ENCODE results near the gene KIF3C.
"Not testable (repeated sequence)": the region's sequence is repeated elsewhere in the genome, so short reads cannot be mapped to it uniquely, and the experiment has no call there.

KIF3C gene

DNA sequence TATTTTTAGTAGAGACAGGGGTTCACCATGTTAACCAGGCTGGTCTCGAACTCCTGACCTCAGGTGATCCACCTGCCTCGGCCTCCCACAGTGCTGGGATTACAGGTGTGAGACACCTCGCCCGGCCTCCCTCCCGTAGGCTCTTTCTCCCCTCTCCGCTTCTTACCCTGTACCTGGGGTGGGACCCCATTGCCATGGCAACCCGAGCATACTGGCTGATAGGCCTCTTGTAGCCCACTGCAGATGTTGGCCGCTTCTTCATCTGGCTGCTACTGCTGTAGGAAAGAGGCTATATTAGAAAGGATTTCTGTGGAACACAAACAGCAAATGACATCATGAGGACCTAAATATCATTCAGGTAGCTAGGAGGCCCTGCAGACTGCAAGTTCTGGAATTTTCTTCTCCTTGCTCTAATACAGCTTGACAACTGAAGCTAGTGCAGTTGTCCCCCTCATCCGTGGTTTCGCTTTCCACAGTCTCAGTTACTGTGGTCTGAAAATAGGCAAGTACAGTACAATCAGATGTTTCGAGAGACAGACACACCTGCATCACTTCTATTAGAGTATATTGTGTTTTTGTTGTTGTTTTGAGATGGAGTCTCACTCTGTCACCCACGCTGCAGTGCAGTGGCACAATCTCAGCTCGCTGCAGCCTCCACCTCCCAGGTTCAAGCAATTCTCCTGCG is 52.4 kb downstream of the KIF3C start:
- Histone ChIP-seq H3K9me3 (ENCODE audit: control insufficient read depth, low read length) (no peaks in the 10 kb centered on the region), H3K9ac (ENCODE audit: low read length) (no peak overlapping the region), H3K4me3 (ENCODE audit: low read length) (no peak overlapping the region), H3K4me1 (ENCODE audit: control insufficient read depth, insufficient read depth, low read length) (no peaks in the 10 kb centered on the region), H3K36me3 (ENCODE audit: control insufficient read depth, insufficient read depth, low read length, severe bottlenecking) (peaks cover 11% of the 10 kb centered on the region), H3K27me3 (replicated peaks; ENCODE audit: control insufficient read depth, insufficient read depth, low read length) (no peaks in the 10 kb centered on the region)
- no peak for DNase-seq (ENCODE audit: low read depth)

DNA sequence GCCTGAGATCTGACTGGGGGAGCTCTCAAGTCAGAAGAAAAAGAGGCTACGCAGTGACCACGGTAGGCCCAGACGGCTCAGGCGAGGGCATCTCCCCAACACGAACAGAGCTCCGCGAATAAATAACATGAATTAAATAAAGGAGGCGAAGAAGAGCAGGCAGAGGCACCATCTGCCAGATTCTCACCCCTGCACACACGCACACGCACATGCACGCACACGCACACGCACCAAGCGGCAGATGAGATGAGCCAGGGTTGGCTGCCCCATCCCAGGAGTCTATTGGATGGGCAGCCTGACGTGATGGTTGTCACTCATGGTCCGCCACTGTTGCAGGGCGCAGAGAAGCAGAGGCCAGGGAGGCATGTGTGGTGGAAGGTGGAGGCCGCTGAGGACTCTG is 53.6 kb downstream of the KIF3C start:
- no peak for DNase-seq (ENCODE audit: low read depth)
- no peaks in the 10 kb centered on the region for H3K4me1 ChIP-seq (ENCODE audit: control insufficient read depth, insufficient read depth, low read length)
- H3K9me3 ChIP-seq (ENCODE audit: control insufficient read depth, low read length): no peaks in the 10 kb centered on the region
- H3K36me3 ChIP-seq (ENCODE audit: control insufficient read depth, insufficient read depth, low read length, severe bottlenecking): peaks cover 11% of the 10 kb centered on the region
- no peak overlapping the region for H3K4me3 ChIP-seq (ENCODE audit: low read length)
- no peak overlapping the region for H3K9ac ChIP-seq (ENCODE audit: low read length)
- no peaks in the 10 kb centered on the region for H3K27me3 ChIP-seq (replicated peaks; ENCODE audit: control insufficient read depth, insufficient read depth, low read length)

DNA sequence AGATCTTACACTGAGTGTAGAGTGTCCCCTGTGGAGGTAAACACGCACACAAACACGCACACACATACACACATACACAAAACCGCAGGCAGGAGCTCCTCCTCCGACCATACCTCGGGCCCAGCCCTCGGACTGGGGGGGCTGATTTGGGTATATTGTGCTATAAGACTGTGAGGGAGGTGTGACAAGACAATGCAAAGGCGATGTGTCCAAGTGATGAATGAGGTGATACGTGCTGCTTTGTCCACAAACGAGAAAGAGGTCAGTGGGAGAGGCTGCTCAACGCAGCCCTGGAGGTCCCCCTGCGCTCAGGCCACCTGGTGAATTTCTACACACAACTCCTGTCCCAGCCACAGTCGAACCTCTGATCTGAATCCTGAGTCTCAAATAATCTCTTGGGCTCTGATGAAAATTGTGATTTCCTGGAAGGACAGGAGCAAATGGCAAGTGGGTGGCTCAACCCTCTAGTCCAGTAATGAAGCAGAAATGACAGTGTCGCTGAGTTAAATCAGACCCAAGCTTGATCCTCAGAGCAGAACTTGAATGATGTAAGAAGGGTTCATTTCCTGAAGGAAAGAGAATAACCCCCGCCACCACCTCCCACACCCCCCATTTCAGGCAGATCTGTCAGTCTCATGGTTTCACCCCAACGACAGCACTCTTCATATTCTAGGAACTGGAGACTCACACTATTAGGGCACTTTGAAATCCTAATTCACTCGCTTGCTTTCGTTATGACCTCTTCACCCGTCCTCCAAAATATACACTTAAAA is 55.1 kb downstream of the KIF3C start:
- DNase-seq (ENCODE audit: low read depth): no peak
- no peak overlapping the region for H3K4me3 ChIP-seq (ENCODE audit: low read length)
- peaks cover 11% of the 10 kb centered on the region for H3K36me3 ChIP-seq (ENCODE audit: control insufficient read depth, insufficient read depth, low read length, severe bottlenecking)
- H3K4me1 ChIP-seq (ENCODE audit: control insufficient read depth, insufficient read depth, low read length): no peaks in the 10 kb centered on the region
- no peaks in the 10 kb centered on the region for H3K9me3 ChIP-seq (ENCODE audit: control insufficient read depth, low read length)
- H3K27me3 ChIP-seq (replicated peaks; ENCODE audit: control insufficient read depth, insufficient read depth, low read length): no peaks in the 10 kb centered on the region
- no peak overlapping the region for H3K9ac ChIP-seq (ENCODE audit: low read length)

GRCh38 chr2:25922501-25922900 is 59.8 kb downstream of the KIF3C start:
- DNase-seq (ENCODE audit: low read depth): no peak
- no peak overlapping the region for H3K9ac ChIP-seq (ENCODE audit: low read length)
- H3K4me1 ChIP-seq (ENCODE audit: control insufficient read depth, insufficient read depth, low read length): no peaks in the 10 kb centered on the region
- H3K27me3 ChIP-seq (replicated peaks; ENCODE audit: control insufficient read depth, insufficient read depth, low read length): no peaks in the 10 kb centered on the region
- H3K36me3 ChIP-seq (ENCODE audit: control insufficient read depth, insufficient read depth, low read length, severe bottlenecking): no peaks in the 10 kb centered on the region
- no peaks in the 10 kb centered on the region for H3K9me3 ChIP-seq (ENCODE audit: control insufficient read depth, low read length)
- H3K4me3 ChIP-seq (ENCODE audit: low read length): no peak overlapping the region

DNA sequence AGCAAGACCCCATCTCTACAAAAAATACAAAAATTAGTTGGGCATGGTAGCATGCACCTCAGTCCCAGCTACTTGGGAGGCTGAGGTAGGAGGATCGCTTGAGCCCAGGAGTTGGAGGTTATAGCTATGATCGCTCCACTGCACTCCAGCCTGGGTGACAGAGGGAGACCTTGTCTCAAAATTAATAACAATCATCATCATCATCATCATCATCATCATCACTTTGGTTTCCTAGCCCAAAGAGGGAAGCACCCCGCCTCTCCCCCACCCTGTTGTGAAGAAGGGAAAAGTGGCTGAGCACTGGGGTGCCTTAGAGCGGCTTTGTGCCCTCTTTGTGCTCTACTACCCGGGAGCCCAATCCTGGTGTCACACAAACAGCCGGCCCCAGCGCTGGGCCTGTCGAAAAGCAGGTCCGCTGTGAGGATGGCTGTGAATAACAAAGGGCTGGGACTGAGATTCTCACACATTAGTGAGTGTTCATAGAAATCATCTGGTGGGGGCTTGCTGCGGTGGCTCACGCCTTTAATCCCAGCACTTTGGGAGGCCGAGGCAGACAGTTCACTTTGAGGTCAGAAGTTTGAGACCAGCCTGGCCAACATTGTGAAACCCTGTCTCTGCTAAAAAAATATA is 61.4 kb downstream of the KIF3C start:
- Histone ChIP-seq H3K9me3 (ENCODE audit: control insufficient read depth, low read length) (no peaks in the 10 kb centered on the region), H3K4me1 (ENCODE audit: control insufficient read depth, insufficient read depth, low read length) (no peaks in the 10 kb centered on the region), H3K27me3 (replicated peaks; ENCODE audit: control insufficient read depth, insufficient read depth, low read length) (no peaks in the 10 kb centered on the region), H3K9ac (ENCODE audit: low read length) (no peak overlapping the region), H3K4me3 (ENCODE audit: low read length) (no peak overlapping the region), H3K36me3 (ENCODE audit: control insufficient read depth, insufficient read depth, low read length, severe bottlenecking) (no peaks in the 10 kb centered on the region)
- no peak for DNase-seq (ENCODE audit: low read depth)

DNA sequence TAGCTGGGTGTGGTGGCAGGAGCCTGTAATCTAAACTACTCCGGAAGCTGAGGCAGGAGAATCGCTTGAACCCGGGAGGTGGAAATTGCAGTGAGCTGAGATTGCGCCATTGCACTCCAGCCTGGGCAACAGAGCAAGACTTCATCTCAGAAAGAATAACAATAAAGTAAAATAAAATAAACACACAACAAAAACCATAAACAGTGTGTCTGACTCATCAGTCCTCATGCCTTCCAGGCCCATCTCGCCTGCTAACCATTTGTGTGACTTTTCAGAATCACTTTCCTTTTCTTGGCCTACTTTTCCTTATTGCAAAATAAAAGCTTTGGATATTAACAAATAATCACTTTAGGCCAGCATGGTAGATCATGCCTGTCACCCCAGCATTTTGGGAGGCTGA is 62.0 kb downstream of the KIF3C start:
- DNase-seq (ENCODE audit: low read depth): peak; percentile 86
- H3K4me3 ChIP-seq (ENCODE audit: low read length): no peak overlapping the region
- no peaks in the 10 kb centered on the region for H3K4me1 ChIP-seq (ENCODE audit: control insufficient read depth, insufficient read depth, low read length)
- H3K9ac ChIP-seq (ENCODE audit: low read length): no peak overlapping the region
- H3K27me3 ChIP-seq (replicated peaks; ENCODE audit: control insufficient read depth, insufficient read depth, low read length): no peaks in the 10 kb centered on the region
- H3K9me3 ChIP-seq (ENCODE audit: control insufficient read depth, low read length): no peaks in the 10 kb centered on the region
- H3K36me3 ChIP-seq (ENCODE audit: control insufficient read depth, insufficient read depth, low read length, severe bottlenecking): no peaks in the 10 kb centered on the region

DNA sequence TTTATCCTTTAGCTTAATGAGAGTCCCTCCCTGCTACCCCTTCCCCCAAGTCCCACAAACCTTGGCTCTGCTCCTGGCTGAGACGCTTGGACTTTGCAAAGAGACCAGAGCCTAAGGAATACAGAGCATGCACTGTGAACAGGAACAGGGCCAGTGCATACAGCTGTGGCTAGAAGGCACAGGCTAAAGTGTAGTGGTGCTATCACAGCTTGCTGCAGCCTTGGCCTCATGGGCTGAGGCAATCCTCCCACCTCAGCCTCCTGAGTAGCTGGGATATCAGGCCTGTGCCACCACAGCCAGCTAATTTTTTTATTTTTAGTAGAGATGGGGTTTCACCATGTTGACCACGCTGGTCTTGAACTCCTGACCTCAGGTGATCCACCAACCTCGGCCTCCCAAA is 64.5 kb downstream of the KIF3C start:
- Histone ChIP-seq H3K4me3 (ENCODE audit: low read length) (no peak overlapping the region), H3K36me3 (ENCODE audit: control insufficient read depth, insufficient read depth, low read length, severe bottlenecking) (no peaks in the 10 kb centered on the region), H3K27me3 (replicated peaks; ENCODE audit: control insufficient read depth, insufficient read depth, low read length) (no peaks in the 10 kb centered on the region), H3K9ac (ENCODE audit: low read length) (no peak overlapping the region), H3K4me1 (ENCODE audit: control insufficient read depth, insufficient read depth, low read length) (peaks cover 4% of the 10 kb centered on the region), H3K9me3 (ENCODE audit: control insufficient read depth, low read length) (no peaks in the 10 kb centered on the region)
- no peak for DNase-seq (ENCODE audit: low read depth)

GRCh38 chr2:25917411-25917810 is 64.9 kb downstream of the KIF3C start:
- H3K9me3 ChIP-seq (ENCODE audit: control insufficient read depth, low read length); H3K4me3 ChIP-seq (ENCODE audit: low read length); H3K4me1 ChIP-seq (ENCODE audit: control insufficient read depth, insufficient read depth, low read length); DNase-seq (ENCODE audit: low read depth); H3K36me3 ChIP-seq (ENCODE audit: control insufficient read depth, insufficient read depth, low read length, severe bottlenecking); H3K9ac ChIP-seq (ENCODE audit: low read length); H3K27me3 ChIP-seq (replicated peaks; ENCODE audit: control insufficient read depth, insufficient read depth, low read length): not testable (repeated sequence)

DNA sequence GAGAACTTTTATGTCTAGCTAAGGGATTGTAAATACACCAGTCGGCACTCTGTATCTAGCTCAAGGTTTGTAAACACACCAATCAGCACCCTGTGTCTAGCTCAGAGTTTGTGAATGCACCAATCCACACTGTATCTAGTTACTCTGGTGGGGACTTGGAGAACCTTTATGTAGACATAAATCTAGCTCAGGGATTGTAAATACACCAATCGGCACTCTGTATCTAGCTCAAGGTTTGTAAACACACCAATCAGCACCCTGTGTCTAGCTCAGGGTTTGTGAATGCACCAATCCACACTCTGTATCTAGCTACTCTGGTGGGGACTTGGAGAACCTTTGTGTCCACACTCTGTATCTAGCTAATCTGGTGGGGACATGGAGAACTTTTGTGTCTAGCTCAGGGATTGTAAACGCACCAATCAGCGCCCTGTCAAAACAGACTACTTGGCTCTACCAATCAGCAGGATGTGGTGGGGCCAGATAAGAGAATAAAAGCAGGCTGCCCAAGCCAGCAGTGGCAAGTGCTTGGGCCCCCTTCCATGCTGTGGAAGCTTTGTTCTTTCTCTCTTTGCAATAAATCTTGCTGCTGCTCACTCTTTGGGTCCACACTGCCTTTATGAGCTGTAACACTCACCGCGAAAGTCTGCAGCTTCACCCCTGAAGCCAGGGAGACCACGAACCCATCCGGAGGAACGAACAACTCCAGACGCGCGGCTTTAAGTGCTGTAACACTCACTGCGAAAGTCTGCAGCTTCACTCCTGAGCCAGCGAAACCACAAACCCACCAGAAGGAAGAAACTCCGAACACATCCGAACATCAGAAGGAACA is 66.1 kb downstream of the KIF3C start:
- H3K27me3 ChIP-seq (replicated peaks; ENCODE audit: control insufficient read depth, insufficient read depth, low read length); H3K9me3 ChIP-seq (ENCODE audit: control insufficient read depth, low read length); H3K9ac ChIP-seq (ENCODE audit: low read length); H3K36me3 ChIP-seq (ENCODE audit: control insufficient read depth, insufficient read depth, low read length, severe bottlenecking); DNase-seq (ENCODE audit: low read depth); H3K4me3 ChIP-seq (ENCODE audit: low read length): not testable (repeated sequence)
- peaks cover 11% of the 10 kb centered on the region for H3K4me1 ChIP-seq (ENCODE audit: control insufficient read depth, insufficient read depth, low read length)

DNA sequence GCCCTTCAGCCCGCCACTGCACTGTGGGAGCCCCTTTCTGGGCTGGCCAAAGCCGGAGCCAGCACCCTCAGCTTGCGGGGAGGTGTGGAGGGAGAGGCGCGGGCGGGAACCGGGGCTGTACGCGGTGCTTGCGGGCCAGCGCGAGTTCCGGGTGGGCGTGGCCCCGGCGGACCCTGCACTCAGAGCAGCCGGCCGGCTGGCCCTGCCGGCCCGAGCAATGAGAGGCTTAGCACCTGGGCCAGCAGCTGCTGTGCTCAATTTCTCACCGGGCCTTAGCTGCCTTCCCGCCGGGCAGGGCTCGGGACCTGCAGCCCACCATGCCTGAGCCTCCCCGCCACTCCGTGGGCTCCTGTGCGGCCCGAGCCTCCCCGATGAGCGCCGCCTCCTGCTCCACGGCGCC is 66.9 kb downstream of the KIF3C start:
- H3K27me3 ChIP-seq (replicated peaks; ENCODE audit: control insufficient read depth, insufficient read depth, low read length); H3K4me3 ChIP-seq (ENCODE audit: low read length); H3K9ac ChIP-seq (ENCODE audit: low read length); DNase-seq (ENCODE audit: low read depth); H3K36me3 ChIP-seq (ENCODE audit: control insufficient read depth, insufficient read depth, low read length, severe bottlenecking); H3K9me3 ChIP-seq (ENCODE audit: control insufficient read depth, low read length): not testable (repeated sequence)
- H3K4me1 ChIP-seq (ENCODE audit: control insufficient read depth, insufficient read depth, low read length): peaks cover 11% of the 10 kb centered on the region

GRCh38 chr2:25913696-25913973 is 68.7 kb downstream of the KIF3C start:
- H3K4me1 ChIP-seq (ENCODE audit: control insufficient read depth, insufficient read depth, low read length): peaks cover 11% of the 10 kb centered on the region
- H3K36me3 ChIP-seq (ENCODE audit: control insufficient read depth, insufficient read depth, low read length, severe bottlenecking); DNase-seq (ENCODE audit: low read depth); H3K9ac ChIP-seq (ENCODE audit: low read length); H3K4me3 ChIP-seq (ENCODE audit: low read length); H3K27me3 ChIP-seq (replicated peaks; ENCODE audit: control insufficient read depth, insufficient read depth, low read length); H3K9me3 ChIP-seq (ENCODE audit: control insufficient read depth, low read length): not testable (repeated sequence)
